GM18511 (cell line): Measurements from ENCODE around the gene EXOC8.
"Not testable (repeated sequence)": the region's sequence is repeated elsewhere in the genome, so short reads cannot be mapped to it uniquely, and the experiment has no call there.

Experiments used
- ATAC-seq: cut with Tn5 transposase; IDR thresholded peaks from one replicate; pipeline ENCODE4 v1.9.1; 2021; ENCODE audit warnings: mild to moderate bottlenecking, moderate library complexity; ENCODE audit not compliant: unreplicated experiment

The EXOC8 gene

DNA sequence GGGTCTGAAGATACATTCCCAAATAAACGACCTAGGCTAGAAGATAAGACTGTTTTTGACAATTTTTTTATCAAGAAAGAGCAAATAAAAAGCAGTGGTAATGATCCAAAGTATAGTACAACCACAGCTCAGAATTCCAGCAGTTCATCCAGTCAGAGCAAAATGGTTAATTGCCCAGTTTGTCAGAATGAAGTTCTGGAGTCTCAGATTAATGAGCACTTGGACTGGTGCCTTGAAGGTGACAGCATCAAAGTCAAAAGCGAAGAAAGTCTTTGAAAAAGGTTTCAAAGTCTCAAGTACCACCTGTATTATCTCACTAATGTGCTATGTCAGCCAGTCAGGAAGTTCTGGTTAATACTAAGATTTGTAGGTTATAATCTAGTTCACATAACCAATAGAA lies 15.4 kb upstream of the EXOC8 start:
- no peak for ATAC-seq

DNA sequence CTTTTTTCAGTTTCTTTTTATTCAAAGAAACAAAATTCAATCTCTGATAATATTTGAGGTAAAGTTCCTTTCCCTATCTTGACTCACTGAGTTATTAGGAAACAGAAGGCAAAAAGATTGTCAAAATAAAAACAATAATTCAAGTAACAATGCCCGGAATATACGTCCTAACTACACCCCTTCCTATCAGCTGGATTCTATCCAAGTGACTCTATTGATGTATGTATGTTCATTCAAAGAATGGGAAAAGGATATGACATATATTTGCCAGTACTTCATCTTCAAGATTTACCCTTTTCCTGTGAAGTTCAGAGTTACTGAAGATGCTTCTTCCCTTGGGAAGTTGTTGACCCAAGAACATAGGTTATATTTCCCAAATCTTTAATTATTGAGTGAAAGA lies 14.2 kb upstream of the EXOC8 start:
- ATAC-seq: no peak

DNA sequence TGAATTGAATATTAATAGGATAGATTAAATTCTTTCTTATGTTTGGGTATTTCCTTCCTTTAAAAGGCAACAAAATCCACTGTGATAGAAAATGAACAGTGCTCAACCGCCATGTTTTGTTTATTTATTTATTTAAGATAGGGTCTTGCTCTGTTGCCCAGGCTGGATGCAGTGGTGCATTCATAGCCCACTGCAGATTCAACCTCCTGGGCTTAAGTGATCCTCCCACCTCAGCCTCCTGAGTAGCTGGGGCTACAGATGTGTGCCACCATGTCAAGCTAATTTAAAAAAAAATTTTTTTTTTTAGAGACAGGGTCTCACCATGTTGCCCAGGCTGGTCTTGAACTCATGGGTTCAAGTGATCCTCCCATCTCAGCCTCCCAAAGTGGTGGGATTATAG lies 11.2 kb upstream of the EXOC8 start:
- ATAC-seq: not testable (repeated sequence)

DNA sequence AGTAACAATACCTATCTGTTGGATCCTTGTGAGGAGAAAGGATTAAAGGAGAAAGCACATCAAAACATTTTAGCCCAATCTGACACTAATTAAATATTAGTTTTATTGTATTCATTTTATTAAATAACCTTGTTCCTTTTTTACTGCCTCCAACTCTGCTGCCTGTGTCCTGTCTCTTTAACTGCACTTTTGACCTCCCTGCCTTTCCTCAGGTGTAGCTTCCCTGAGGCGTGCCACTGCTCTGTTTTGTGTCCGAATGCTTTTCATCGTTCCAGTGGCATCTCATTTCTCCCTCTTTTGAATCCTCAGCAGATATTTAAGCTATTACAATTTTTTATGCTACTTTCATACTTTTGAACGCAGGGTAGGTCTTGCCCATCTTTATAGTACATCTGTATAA lies 10.8 kb upstream of the EXOC8 start:
- ATAC-seq: no peak

DNA sequence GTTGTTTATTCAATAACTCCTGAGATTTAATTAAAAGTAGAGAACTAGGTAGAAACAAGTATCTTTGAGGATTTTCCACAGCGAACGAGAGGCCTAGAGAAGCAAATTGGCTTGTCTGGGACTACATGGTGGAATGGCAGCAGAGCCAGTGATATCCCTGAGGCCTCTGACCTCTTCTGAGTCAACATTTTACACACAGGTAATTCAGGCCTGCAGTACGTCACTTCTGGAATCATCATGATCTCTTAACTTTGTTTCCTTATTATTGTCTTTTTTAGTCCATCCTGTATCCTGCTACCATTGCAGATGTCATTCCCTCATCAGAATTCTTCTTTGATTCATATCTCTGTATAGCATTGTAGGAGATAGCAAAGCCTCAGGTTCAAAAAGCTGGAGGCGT lies 10.3 kb upstream of the EXOC8 start:
- no peak for ATAC-seq

DNA sequence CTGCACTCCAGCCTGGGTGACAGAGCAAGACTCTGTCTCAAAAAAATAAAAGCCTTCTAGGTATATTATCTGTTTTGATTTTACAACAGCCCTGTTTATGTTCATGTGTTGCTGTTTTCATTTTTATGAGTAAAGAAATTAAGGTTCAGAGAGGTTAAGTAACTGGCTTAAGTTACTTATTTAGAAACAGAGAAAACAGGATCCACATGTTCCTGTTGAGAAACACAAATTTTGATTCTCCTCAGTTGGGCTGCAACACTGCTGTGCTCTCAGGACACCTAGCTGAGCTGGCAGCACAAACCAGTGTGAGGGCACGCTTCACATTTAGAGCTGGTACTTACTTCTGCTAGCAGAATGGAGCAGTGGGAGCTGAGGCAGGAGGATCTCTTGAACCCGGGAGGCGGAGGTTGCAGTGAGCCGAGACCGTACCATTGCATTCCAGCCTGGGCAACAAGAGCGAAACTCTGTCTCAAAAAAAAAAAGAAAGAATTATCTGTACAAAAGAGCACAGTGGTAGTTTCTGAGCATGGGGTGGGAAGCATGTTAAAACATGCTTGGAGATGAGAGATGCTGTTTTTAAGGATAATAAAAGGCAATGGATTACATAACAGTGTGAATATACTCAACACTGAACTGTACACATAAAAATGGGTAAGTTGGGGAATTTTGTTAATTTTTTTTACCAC lies 2.8 kb upstream of the EXOC8 start:
- no peak for ATAC-seq

DNA sequence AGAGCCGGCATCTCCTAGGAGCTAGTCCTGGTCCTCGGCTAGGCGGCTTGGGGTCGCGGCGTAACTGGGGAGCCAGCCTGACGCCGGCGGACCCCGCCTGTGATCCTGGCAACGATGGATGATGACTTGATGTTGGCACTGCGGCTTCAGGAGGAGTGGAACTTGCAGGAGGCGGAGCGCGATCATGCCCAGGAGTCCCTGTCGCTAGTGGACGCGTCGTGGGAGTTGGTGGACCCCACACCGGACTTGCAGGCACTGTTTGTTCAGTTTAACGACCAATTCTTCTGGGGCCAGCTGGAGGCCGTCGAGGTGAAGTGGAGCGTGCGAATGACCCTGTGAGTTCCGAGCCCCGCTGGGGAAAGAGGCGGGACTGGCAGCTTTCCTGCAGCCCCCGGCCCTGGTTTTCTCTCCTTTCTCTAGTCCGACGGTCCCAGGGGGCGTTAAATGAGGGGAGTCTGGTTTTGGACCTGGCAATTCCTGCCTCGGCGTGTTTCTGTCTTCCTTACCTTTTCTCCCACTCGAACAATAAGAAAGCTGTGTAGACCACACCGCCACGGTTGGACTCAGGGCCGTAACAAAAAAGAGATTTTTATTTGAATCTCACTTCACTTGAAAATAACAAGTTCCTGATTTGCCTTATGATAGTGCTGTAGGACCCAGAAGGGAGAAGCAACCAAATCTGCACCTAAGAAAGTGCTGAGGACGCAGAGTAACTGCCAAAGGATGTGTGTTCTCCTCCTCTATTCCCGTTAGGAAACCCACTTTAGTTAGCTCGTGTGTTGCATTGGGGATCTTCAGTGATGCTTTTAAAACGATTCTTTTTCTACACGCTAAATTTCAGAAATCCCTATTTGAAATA lies 847 bp upstream of the EXOC8 start, which contains the start of gene SPRTN:
TSS of gene SPRTN (plus strand) at position 24 of the 859 bp plus-strand sequence. CDS start at position 115, 91 bp downstream.
- peak; percentile 10 for ATAC-seq

DNA sequence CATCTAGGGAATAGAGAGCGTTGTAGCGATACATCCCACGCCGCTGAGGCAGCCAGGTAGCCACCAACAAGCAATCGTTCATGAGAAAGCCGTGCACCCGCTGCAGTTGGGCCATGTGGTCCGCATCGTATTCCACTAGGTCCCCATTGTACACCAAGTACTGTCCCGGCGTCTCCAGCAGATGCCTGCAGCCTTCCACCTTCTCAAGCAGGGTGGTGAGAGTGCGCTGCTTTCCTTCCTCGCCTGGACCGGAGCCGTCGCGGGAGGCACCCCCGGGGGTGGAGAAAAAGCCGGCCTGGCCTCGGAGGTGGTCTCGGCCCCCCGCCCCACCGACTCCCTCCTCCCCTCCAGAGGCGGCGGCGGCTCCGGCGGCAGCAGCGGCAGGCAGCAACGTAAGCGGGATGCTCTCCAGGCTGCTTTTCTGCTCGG lies 595 bp downstream of the EXOC8 start:
- peak; percentile 6 for ATAC-seq

DNA sequence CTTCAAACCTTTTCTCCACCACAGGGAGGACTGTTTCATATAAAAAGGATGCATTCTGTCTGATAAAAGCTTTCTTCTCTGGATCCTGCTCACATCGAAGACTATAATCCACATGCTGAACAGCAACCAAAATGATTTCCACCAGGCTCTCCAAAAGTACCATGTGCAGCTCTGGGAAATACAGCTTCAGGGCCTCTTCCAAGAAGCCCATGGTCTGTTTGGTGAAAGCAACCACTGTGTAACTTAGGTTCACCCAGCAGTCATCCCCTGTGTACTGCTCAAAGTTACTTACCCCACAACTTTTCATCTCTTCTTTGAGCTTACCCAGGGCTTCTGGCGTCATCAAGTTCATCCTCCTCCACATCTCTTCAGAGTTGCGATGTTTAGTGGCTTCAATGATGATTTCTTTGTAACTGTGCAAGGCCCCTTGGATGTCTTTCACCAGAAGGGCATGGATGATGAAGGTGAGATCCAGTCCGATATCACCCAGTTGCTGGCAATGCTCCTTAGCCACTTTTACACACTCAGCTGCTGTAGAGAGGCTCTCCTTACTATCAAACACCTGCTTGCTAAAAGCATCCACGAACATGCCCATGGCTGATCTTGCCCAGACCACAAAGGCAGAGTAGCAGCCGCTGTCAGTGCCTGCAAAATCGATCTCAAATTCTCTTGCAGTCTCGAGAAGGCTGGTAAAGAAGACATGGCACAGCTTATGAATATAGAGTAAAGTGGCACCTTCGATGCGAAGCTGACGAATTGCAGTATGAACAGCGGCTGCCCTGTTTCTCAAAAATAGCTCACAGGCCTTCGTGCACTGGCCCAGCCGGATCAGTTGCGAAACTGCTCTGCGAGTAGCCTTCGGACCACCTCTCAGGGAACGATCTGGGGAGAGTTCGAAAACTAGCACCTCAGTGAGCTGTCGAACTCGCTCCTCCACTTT lies 1.7 kb downstream of the EXOC8 start:
- no peak for ATAC-seq

DNA sequence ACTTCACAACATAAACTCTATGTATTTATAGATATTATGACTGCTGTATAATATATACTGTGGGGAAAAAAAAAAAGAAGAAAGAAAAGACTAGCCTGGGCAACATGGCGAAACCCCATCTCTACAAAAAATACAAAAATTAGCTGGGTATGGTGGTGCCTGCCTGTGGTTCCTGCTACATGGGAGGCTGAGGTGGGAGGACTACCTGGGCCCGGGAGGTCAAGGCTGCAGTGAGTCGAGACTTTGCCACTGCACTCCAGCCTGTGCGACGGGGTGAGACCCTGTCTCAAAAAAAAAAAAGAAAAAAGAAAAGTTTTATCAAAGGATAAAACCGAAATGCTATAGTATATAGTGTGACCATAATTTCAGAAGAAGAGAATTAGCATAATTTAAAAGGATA lies 2.7 kb downstream of the EXOC8 start:
- ATAC-seq: no peak

DNA sequence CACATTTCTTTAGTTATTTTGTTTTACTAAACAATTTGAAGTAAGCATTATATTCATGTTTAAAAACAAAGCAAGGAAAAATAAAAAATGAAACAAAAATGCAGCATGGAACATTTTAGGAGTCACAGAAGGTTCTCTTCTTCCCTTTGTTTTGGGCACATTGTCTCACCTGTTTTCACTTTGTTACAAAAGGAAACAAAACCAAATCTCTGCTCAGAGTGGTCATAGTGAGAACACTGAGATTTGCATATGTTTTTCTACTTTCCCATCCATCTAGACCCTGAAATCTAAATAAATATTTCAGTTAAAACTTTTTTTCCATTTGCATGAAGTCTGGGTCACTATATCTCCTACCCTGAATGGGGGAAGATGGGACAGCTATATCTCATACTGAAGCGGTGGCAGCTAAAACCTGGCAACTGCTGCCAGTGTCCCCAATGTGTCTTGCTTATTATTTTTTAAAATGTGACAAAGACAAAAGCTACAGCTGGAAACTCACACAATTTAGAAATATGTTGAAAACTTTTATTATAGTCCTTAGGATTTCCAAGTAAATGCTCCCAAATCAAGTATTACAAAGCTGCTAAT lies 3.5 kb downstream of the EXOC8 start:
- peak; percentile 23 for ATAC-seq

DNA sequence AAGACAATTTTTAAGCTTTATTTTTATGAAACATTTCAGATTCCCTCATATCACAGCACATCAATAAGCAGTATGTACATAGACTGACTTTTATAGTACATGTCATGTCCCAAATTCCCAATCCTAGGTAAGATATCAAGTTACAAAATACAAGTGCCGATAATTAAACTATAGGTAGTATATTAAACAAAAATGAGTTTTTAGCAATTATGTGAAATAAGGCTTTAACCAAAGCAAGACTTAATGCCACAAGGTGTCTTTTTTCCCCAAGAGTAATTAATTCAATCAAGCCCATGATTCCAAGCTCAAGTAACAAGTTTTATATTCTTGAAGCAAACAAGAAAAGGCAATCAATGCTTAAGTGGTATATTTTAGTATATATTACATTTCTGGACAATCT lies 4.9 kb downstream of the EXOC8 start:
- ATAC-seq: no peak

DNA sequence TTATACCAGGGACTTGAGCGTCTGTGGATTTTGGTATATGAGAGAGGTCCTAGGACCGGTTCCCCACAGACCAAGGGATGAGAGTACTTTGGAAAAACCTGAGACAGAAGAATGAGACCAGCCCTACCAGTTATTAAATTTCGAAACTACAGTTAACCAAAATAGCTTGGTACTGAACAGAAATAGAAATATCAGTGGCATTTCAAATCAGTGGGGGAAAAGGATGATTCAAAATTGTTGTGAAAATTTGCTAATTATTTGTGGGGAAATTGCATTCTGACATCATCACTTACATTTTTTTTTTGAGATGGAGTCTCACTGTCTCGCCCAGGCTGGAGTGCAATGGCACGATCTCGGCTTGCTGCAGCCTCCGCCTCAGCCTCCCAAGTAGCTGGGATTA lies 8.2 kb downstream of the EXOC8 start:
- no peak for ATAC-seq

DNA sequence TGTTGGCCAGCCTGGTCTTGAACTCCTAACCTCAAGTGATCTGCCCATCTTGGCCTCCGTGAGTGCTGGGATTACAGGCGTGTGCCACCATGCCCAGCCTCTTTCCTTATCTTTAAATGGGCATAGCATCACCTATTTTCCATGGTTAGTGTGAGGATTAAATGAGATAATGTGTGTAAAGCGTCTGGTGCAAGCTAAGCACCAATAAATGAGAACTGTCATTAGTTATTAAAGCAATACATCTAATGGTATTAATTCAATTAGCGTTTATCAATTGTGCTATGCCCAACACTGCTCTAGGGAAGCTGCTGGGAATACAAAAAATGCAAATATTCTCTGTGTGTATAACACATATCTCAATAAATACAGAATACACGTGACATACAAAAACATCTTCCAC lies 10.0 kb downstream of the EXOC8 start:
- no peak for ATAC-seq

DNA sequence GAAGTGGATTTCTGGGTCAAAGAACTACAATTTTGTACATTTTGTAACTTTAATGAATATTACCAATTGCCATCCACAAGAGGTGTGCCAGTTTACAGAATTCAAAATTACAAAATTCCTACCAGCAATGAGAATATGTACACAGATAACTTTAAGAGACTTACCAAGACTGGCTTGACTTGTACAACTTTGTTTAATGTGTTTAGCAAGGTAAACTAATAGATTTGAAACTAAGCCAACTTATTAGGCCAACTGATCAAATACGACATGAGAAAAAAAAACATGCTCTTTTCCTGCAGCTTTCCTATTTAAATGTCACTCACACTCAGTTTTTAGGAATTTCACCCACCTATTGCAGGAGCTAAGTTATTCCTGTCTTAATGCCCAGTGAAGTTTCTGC lies 11.4 kb downstream of the EXOC8 start:
- ATAC-seq: no peak

DNA sequence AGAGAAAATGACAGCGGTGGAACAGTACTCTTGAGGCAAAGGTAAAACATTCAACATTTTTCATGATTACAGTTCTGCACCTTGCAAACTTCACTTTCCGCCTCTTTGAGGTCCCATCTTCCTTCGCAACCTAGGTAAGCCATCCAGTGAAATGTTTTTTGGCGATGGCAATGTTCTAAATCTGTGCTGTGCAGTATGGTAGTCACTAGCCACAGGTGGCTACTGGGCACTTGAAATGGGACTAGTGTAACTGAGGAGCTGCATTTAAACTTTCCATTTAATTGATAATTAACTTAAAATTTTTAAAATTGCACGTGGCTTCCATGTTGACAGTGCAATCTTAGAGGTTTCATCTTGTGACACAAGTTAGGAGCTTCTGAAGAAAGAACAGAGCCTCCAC lies 13.0 kb downstream of the EXOC8 start:
- ATAC-seq: no peak

DNA sequence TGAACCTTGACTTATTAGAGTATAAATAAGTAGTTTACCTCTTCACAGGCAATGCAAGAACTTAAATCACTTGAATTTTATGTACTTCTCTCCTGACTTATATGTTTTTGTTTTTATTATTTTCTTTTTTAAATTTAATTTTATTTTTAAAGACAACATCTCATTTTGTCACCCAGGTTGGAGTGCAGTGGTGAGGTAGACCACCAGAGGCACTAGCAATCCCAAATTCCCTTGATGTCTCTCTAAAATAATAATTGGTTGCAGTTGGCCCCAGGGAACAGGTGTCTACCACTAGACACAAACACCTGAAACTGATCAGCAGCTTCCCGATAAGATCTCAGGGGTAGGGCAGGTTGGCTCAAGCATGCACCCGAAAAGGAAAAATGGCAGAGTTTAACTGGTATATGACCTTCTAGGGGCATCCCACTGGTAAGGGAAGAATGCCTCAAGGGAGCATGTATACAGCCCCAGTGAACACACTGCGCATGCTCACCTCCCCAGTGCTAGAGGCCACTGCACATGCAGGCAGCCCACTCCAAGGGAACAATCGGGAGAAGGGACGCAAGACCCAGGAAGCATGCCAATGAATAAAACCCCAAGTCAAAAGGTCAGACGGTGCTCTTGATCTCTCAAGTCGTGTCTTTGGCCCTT lies 14.6 kb downstream of the EXOC8 start:
- no peak for ATAC-seq

DNA sequence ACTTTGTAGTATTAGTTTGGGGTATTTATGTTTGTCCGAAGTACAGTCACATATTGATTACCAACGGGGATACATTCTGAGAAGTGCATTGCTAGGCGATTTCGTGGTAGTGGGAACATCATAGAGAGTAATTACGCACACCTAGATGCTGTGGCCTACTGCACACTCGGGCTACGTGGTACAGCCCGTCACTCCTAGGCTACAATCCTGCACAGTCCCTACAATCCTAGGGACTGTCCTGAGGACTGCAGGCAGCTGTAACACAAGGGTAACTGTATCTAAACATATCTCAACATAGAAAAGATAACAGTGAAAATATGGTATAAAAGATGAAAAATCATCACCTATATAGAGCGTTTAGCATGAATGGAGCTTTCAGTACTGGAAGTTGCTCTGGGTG lies 18.6 kb downstream of the EXOC8 start:
- no peak for ATAC-seq

DNA sequence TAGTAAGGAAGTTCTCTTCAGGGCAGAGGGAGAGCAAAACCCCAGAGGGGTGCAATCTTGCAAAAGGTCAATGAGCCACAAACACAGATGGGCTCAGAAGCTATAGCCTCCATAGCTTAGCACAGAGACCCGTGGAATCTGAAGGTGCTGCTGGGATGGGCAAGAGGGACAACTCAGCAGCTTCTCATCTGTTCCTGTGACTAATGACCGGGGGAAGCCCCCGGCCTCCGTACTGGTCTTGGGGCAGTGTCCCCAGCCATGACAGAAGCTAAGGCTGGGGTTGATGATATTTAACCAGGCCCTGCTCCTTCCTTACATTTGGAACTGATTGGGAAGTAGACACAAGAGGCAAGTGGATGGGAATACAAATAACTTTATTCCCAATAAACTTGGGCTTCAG lies 19.1 kb downstream of the EXOC8 start:
- no peak for ATAC-seq

DNA sequence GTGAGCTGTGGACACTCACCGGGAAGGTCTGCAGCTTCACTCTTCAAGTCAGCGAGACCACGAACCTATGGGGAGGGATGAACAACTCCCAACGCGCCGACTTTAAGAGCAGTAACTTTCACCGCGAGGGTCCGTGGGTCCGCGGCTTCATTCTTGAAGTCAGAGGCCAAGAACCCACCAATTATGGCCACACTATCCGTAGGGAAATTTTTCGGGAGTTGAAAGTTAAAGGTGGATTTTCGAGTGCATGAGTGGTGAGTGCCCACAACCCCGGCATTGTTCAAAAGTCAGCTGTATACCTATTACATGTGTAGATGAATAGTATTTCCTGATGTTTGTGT lies 19.7 kb downstream of the EXOC8 start:
- no peak for ATAC-seq
